HepG2 (cell line): ENCODE measurements around the gene PMAIP1. TPM values are rescaled to one million over a fixed set of nuclear protein-coding genes. Genes with fewer than 3 reads are reported as not detected.

Source experiments
- ATAC-seq: fragments of 200-7000 bp; cut with Tn5 transposase; 3 replicates; pipeline ENCODE4 v1.9.1; 2020; ENCODE audit warnings: mild to moderate bottlenecking, moderate library complexity
- BruUV-seq: library from RNA; stranded (reverse); fragments of 400-500 nt; replicated peaks from 2 replicates; lab custom pipeline; 2021; lab: Mats Ljungman, UMichigan
- CTCF ChIA-PET: fragments of 300-600 bp; formaldehyde crosslinking; extraction: SDS; loops from one replicate; lab custom pipeline; 2021; ENCODE audit warnings: low total read pairs, inconsistent platforms, low intra/inter-chr PET ratio; lab: Yijun Ruan, JAX
- POLR2A ChIA-PET: fragments of 350-600 bp; sonication (Branson Sonifier 250); formaldehyde crosslinking; loops from one replicate; lab custom pipeline; 2020; ENCODE audit warnings: antibody characterized with exemption, inconsistent platforms; lab: Yijun Ruan, JAX
- DNase-seq: peaks from one replicate; pipeline ENCODE4 v3.0.0-alpha.2; 2015; ENCODE audit warnings: low spot score
- FAIRE-seq: peaks from 3 replicates; lab custom pipeline; 2011; peaks lifted over from hg19 to GRCh38; lab: Jason Lieb, UNC
- H2AFZ ChIP-seq: one replicate; pipeline ENCODE4 v1.6.1; 2011; ENCODE audit warnings: low read length, inconsistent platforms
- H3K27ac ChIP-seq: fragments of 300-600 bp; 3 replicates; pipeline ENCODE4 v1.8.0; 2011; ENCODE audit warnings: mixed run types, mild to moderate bottlenecking, mixed read lengths, low read length, inconsistent platforms; ENCODE audit not compliant: insufficient read depth; ENCODE audit errors: extremely low read length
- H3K27me3 ChIP-seq, 2 experiments: fragments of 200-600 bp in 1 of 2; 2 replicates in 1 of 2; 3 replicates in 1 of 2; pipeline versions ENCODE4 v1.6.0 to v1.8.0; 2011; ENCODE audit warnings: low read length in 2 of 2, mild to moderate bottlenecking in 2 of 2, moderate library complexity in 2 of 2, inconsistent platforms in 1 of 2; ENCODE audit not compliant: insufficient read depth in 2 of 2, control insufficient read depth in 1 of 2
- H3K36me3 ChIP-seq, 2 experiments: fragments of 200-600 bp in 1 of 2; replicated peaks in 1 of 2; 2 replicates in 1 of 2; 3 replicates in 1 of 2; pipeline versions ENCODE4 v1.5.1 to v1.8.0; 2011; ENCODE audit warnings: low read length in 2 of 2, inconsistent platforms in 1 of 2; ENCODE audit not compliant: insufficient read depth in 2 of 2, control insufficient read depth in 1 of 2
- H3K4me1 ChIP-seq: 2 replicates; pipeline ENCODE4 v1.5.1; 2012; ENCODE audit warnings: low read length, inconsistent platforms; ENCODE audit not compliant: insufficient read depth
- H3K4me2 ChIP-seq: 2 replicates; pipeline ENCODE4 v1.6.0; 2011; ENCODE audit warnings: low read depth, low read length, inconsistent platforms
- H3K4me3 ChIP-seq, 3 experiments: fragments of 200-600 bp in 1 of 3; sonication (generic), shearing (Covaris generic) in 1 of 3; replicated peaks in 1 of 3; 2 replicates each; pipeline ENCODE4 v1.5.1; 2011 to 2016; ENCODE audit warnings: low read length in 3 of 3, inconsistent platforms in 2 of 3, low read depth in 2 of 3, mild to moderate bottlenecking in 2 of 3, control low read depth in 1 of 3, mixed read lengths in 1 of 3; ENCODE audit not compliant: insufficient read depth in 1 of 3
- H3K79me2 ChIP-seq: one replicate; pipeline ENCODE4 v1.6.1; 2011; ENCODE audit warnings: low read length, inconsistent platforms; ENCODE audit not compliant: insufficient read depth
- H3K9ac ChIP-seq: 2 replicates; pipeline ENCODE4 v1.6.0; 2011; ENCODE audit warnings: mild to moderate bottlenecking, low read depth, low read length, inconsistent platforms; ENCODE audit not compliant: insufficient read depth
- H3K9me3 ChIP-seq: 2 replicates; pipeline ENCODE4 v1.5.1; 2012; ENCODE audit warnings: mild to moderate bottlenecking, low read length
- H4K20me1 ChIP-seq: 2 replicates; pipeline ENCODE4 v1.6.0; 2011; ENCODE audit warnings: inconsistent platforms, mild to moderate bottlenecking, low read length, moderate library complexity; ENCODE audit not compliant: insufficient read depth
- ARNT ChIP-seq: fragments of 450-650 bp; IDR thresholded peaks from 2 replicates; pipeline ENCODE4 v1.6.1; 2017
- ATF4 ChIP-seq, 2 experiments: fragments of 450-650 bp in 1 of 2; sonication (generic) in 1 of 2; formaldehyde crosslinking; IDR thresholded peaks; 2 replicates each; pipeline versions ENCODE4 v1.5.0 to v1.8.0; 2020 to 2022; ENCODE audit warnings: mild to moderate bottlenecking in 1 of 2, missing genetic modification reagents in 1 of 2
- CREB1 ChIP-seq, 2 experiments: fragments of 450-650 bp in 1 of 2; IDR thresholded peaks; 2 replicates each; pipeline ENCODE4 v1.6.1; 2016 to 2017; ENCODE audit warnings: control low read depth in 1 of 2, mild to moderate bottlenecking in 1 of 2, missing compliant biosample characterization in 1 of 2, missing genetic modification characterization in 1 of 2
- FOXK2 ChIP-seq: fragments of 450-650 bp; IDR thresholded peaks from 2 replicates; pipeline ENCODE4 v1.6.1; 2016
- HNRNPL ChIP-seq: fragments of 200-400 bp; formaldehyde crosslinking; IDR thresholded peaks from 2 replicates; pipeline ENCODE4 v1.6.1; 2017; ENCODE audit warnings: mild to moderate bottlenecking, low read depth, low read length
- KMT2A ChIP-seq: sonication (generic); formaldehyde crosslinking; IDR thresholded peaks from 2 replicates; pipeline ENCODE4 v1.4.0; 2020; ENCODE audit warnings: missing genetic modification reagents
- MBNL3 ChIP-seq: fragments of 250-450 bp; sonication (Bioruptor Pico); conservative IDR thresholded peaks from 2 replicates; pipeline ENCODE4 v1.8.0; 2022; ENCODE audit warnings: mild to moderate bottlenecking, inconsistent platforms
- NFYB ChIP-seq: sonication (generic); formaldehyde crosslinking; IDR thresholded peaks from 2 replicates; pipeline ENCODE4 v1.4.0; 2020; ENCODE audit warnings: missing genetic modification reagents
- UBTF ChIP-seq: sonication (generic); formaldehyde crosslinking; IDR thresholded peaks from 2 replicates; pipeline ENCODE4 v1.4.0; 2020; ENCODE audit warnings: mild to moderate bottlenecking, missing genetic modification reagents
- ZBTB33 ChIP-seq: sonication (generic); formaldehyde crosslinking; IDR thresholded peaks from 2 replicates; pipeline ENCODE4 v1.4.0; 2020; ENCODE audit warnings: missing genetic modification reagents
- ZC3H13 ChIP-seq: sonication (generic); formaldehyde crosslinking; IDR thresholded peaks from 2 replicates; pipeline ENCODE4 v1.8.1; 2023; ENCODE audit warnings: mild to moderate bottlenecking, missing genetic modification reagents, moderate library complexity
- ZNF224 ChIP-seq: sonication (generic); formaldehyde crosslinking; IDR thresholded peaks from 2 replicates; pipeline ENCODE4 v1.5.0; 2020; ENCODE audit warnings: mild to moderate bottlenecking, missing genetic modification reagents
- ZNF552 ChIP-seq: sonication (generic); formaldehyde crosslinking; IDR thresholded peaks from 2 replicates; pipeline ENCODE4 v1.9.0; 2022; ENCODE audit warnings: missing genetic modification reagents, mild to moderate bottlenecking, borderline replicate concordance
- ZNF782 ChIP-seq: sonication (generic); formaldehyde crosslinking; IDR thresholded peaks from 2 replicates; pipeline ENCODE4 v1.4.0; 2020; ENCODE audit warnings: missing genetic modification reagents, mild to moderate bottlenecking, borderline replicate concordance
- WGBS: methylation state at CpG from one replicate; pipeline ENCODE4 v1.1.6; 2017; ENCODE audit warnings: low lambda C conversion rate; 5-methylcytosine and 5-hydroxymethylcytosine counted together
- in situ Hi-C: cut with HindIII; loops from 2 replicates; pipeline ENCODE4 v1.10.0; 2017; ENCODE audit warnings: low pct_unique_long_range_greater_than_20kb; ENCODE audit not compliant: extremely low pct_ligation_motif_present
- intact Hi-C: fragments of 100-400 bp; cut with micrococcal nuclease; formaldehyde crosslinking; loops from one replicate; pipeline ENCODE4 v1.10.0; 2022; ENCODE audit not compliant: unreplicated experiment
- polyA plus RNA-seq, 8 experiments: library from polyadenylated mRNA; depleted of rRNA in 3 of 8; stranded (reverse) in 7 of 8; unstranded in 1 of 8; fragments of >200 nt; fragmentation: Illumina TruSeq in 4 of 8; extraction: Trizol in 4 of 8; gene quantifications; 2 replicates each; pipeline versions ENCODE4 v1.2.1 to v1.2.3, GENCODE V29; 2011 to 2016; ENCODE audit warnings: low read depth in 4 of 8, missing spikeins in 1 of 8, mixed read lengths in 1 of 8; ENCODE audit not compliant: insufficient read depth in 1 of 8
- total RNA-seq, 5 experiments: library from RNA; depleted of rRNA; stranded (reverse); fragments of >200 nt; fragmentation: Illumina TruSeq; extraction: Trizol; gene quantifications; 2 replicates each; pipeline ENCODE4 v1.2.3, GENCODE V29; 2016; ENCODE audit warnings: low read depth in 1 of 5

The PMAIP1 gene
- total and polyA plus RNA-seq, 2 of the 13 experiments (the other 11 are each of a cell fraction or from before 2014, with no cell fraction given) = 1.5 to 1.7 TPM

GRCh38 chr18:59911600-59911999 lies 11.8 kb downstream of the PMAIP1 start:
- Histone ChIP-seq H3K27me3 (peaks cover 0 to 8% of the 10 kb centered on the region in 2 experiments; a peak in 1 of 5 replicates), H2AFZ (no peak overlapping the region), H3K27ac (no peak overlapping the region), H3K9me3 (no peaks in the 10 kb centered on the region), H3K9ac (no peak overlapping the region), H4K20me1 (no peaks in the 10 kb centered on the region), H3K4me1 (no peaks in the 10 kb centered on the region), H3K4me3 (no peak overlapping the region), H3K4me2 (no peak overlapping the region), H3K36me3 (no peaks in the 10 kb centered on the region), H3K79me2 (no peaks in the 10 kb centered on the region)
- intact Hi-C loops (no loop called here), in situ Hi-C loops (no loop called here)
- POLR2A ChIA-PET = no interaction called here
- no peak for FAIRE-seq
- CTCF ChIA-PET = no interaction called here
- BruUV-seq = no TSS peak
- DNase-seq = no peak
- no peak for ATAC-seq
- peak in 1 of 2 experiments; percentile 38; a peak in 1 of 4 replicates for TF ChIP-seq ATF4 (CRISPR knock-in tag; IDR thresholded peaks at IDR 0.05)
- no peak for TF ChIP-seq HNRNPL

- no TSS peak for BruUV-seq
- H3K4me3 ChIP-seq = no peak overlapping the region
- intact Hi-C loops = no loop called here
- FAIRE-seq = no peak
- H4K20me1 ChIP-seq = no peaks in the 10 kb centered on the region
- ChIA-PET POLR2A (no interaction called here), CTCF (no interaction called here)
- no peak overlapping the region for H3K4me2 ChIP-seq
- ATAC-seq = no peak
- peaks cover 0 to 8% of the 10 kb centered on the region in 2 experiments; a peak in 1 of 5 replicates for H3K27me3 ChIP-seq
- H3K4me1 ChIP-seq = no peaks in the 10 kb centered on the region
- H3K9me3 ChIP-seq = no peaks in the 10 kb centered on the region
- H2AFZ ChIP-seq = no peak overlapping the region
- DNase-seq = no peak
- no peak overlapping the region for H3K27ac ChIP-seq
- H3K36me3 ChIP-seq = no peaks in the 10 kb centered on the region
- no peak overlapping the region for H3K9ac ChIP-seq
- H3K79me2 ChIP-seq = no peaks in the 10 kb centered on the region
- in situ Hi-C loops = no loop called here
- WGBS = 38% methylated on average over 2 of the region's 2 CpGs
- no peak for TF ChIP-seq FOXK2
- no peak for TF ChIP-seq ZNF552 (CRISPR knock-in tag)
- TF ChIP-seq NFYB (CRISPR knock-in tag) = no peak
- no peak for TF ChIP-seq ARNT
- TF ChIP-seq KMT2A = no peak
- TF ChIP-seq ZBTB33 (CRISPR knock-in tag) = no peak
- TF ChIP-seq UBTF (CRISPR knock-in tag) = no peak
- no peak for TF ChIP-seq MBNL3 (CRISPR knock-in tag)
- no peak for TF ChIP-seq ZNF782
- no peak for TF ChIP-seq ZC3H13
- no peak for TF ChIP-seq ZNF224 (CRISPR knock-in tag)
- TF ChIP-seq CREB1 (IDR thresholded peaks at IDR 0.05) = no peak
- TF ChIP-seq CREB1 (CRISPR knock-in tag; IDR thresholded peaks at IDR 0.05) = no peak
Observed at GRCh38 chr18:59912007-59912550, 12.3 kb downstream of the PMAIP1 start.
